Measurements from ENCODE around the gene UCKL1. TPM values are rescaled to one million over a fixed set of nuclear protein-coding genes. Genes with fewer than 3 reads are reported as not detected.

The UCKL1 gene
- total RNA-seq, 4 donors from 2014 or later, result 16.6 to 31.0 (median 24.1) TPM

GRCh38 chr20:63945921-63946920 lies 10.0 kb downstream of the UCKL1 start:
- 94% methylated on average over 31 of the region's 39 CpGs for WGBS
- Histone ChIP-seq H3K27ac (replicated peaks in 1 of 4) (peak overlapping the region in 2 of 4 donors; percentile 88 to 93), H3K4me3 (no peak overlapping the region), H3K9me3 (no peaks in the 10 kb centered on the region), H3K4me1 (peaks cover 72 to 78% (median 76%) of the 10 kb centered on the region in 4 donors), H3K27me3 (no peaks in the 10 kb centered on the region), H3K36me3 (peaks cover 28 to 50% (median 48%) of the 10 kb centered on the region in 4 donors)
- intact Hi-C loops (cut with DNase I), result loop anchor here (2.0 kb wide), 1 partner anchor 39 kb away; no protein-coding TSS in a partner anchor
- TF ChIP-seq POLR2AphosphoS5 (IDR thresholded peaks at IDR 0.05) (no peak), CTCF (IDR thresholded peaks at IDR 0.05) (no peak), EP300 (IDR thresholded peaks at IDR 0.05) (no peak), POLR2A (IDR thresholded peaks at IDR 0.05; ENCODE audit: low read depth) (no peak)
- no peak for DNase-seq (ENCODE audit: extremely low spot score)

- Histone ChIP-seq H3K27me3 (no peaks in the 10 kb centered on the region), H3K9me3 (no peaks in the 10 kb centered on the region), H3K4me1 (peaks cover 62 to 70% (median 67%) of the 10 kb centered on the region in 4 donors), H3K27ac (replicated peaks in 1 of 4) (peak overlapping the region in 1 of 4 donors; percentile 9), H3K36me3 (peaks cover 36 to 59% (median 57%) of the 10 kb centered on the region in 4 donors), H3K4me3 (no peak overlapping the region)
- WGBS, result 85% methylated on average over 13 of the region's 17 CpGs
- no peak for DNase-seq (ENCODE audit: extremely low spot score)
- intact Hi-C loops (cut with DNase I), result loop anchor here (2.0 kb wide), 1 partner anchor 38 kb away; no protein-coding TSS in a partner anchor
- TF ChIP-seq POLR2A (IDR thresholded peaks at IDR 0.05; ENCODE audit: low read depth), result no peak
- TF ChIP-seq EP300 (IDR thresholded peaks at IDR 0.05), result no peak
- no peak for TF ChIP-seq POLR2AphosphoS5 (IDR thresholded peaks at IDR 0.05)
- no peak for TF ChIP-seq CTCF (IDR thresholded peaks at IDR 0.05)
Observed at GRCh38 chr20:63945031-63945658, 11.1 kb downstream of the UCKL1 start.

GRCh38 chr20:63944078-63944941 lies 11.9 kb downstream of the UCKL1 start:
- intact Hi-C loops (cut with DNase I), result loop anchor here (2.0 kb wide), 1 partner anchor 38 kb away; no protein-coding TSS in a partner anchor
- Histone ChIP-seq H3K27ac (replicated peaks in 1 of 4) (peak overlapping the region in 2 of 4 donors; percentile 9 to 46), H3K4me1 (peaks cover 54 to 65% (median 59%) of the 10 kb centered on the region in 4 donors), H3K36me3 (peaks cover 38 to 67% (median 66%) of the 10 kb centered on the region in 4 donors), H3K27me3 (no peaks in the 10 kb centered on the region), H3K4me3 (no peak overlapping the region), H3K9me3 (no peaks in the 10 kb centered on the region)
- TF ChIP-seq EP300 (IDR thresholded peaks at IDR 0.05) (no peak), POLR2A (IDR thresholded peaks at IDR 0.05; ENCODE audit: low read depth) (no peak), POLR2AphosphoS5 (IDR thresholded peaks at IDR 0.05) (no peak), CTCF (IDR thresholded peaks at IDR 0.05) (no peak)
- no peak for DNase-seq (ENCODE audit: extremely low spot score)
- 93% methylated on average over 26 of the region's 35 CpGs for WGBS

GRCh38 chr20:63943808-63944077 lies 12.5 kb downstream of the UCKL1 start:
- 100% methylated on average over 1 of the region's 3 CpGs for WGBS
- TF ChIP-seq POLR2A (IDR thresholded peaks at IDR 0.05; ENCODE audit: low read depth) (no peak), CTCF (IDR thresholded peaks at IDR 0.05) (no peak), POLR2AphosphoS5 (IDR thresholded peaks at IDR 0.05) (no peak), EP300 (IDR thresholded peaks at IDR 0.05) (no peak)
- H3K36me3 ChIP-seq, result peaks cover 38 to 73% (median 71%) of the 10 kb centered on the region in 4 donors
- H3K9me3 ChIP-seq, result no peaks in the 10 kb centered on the region
- peak overlapping the region in 2 of 4 donors; percentile 46 to 75 for H3K27ac ChIP-seq (replicated peaks in 1 of 4)
- H3K4me3 ChIP-seq, result no peak overlapping the region
- H3K27me3 ChIP-seq, result no peaks in the 10 kb centered on the region
- no peak for DNase-seq (ENCODE audit: extremely low spot score)
- intact Hi-C loops (cut with DNase I), result loop anchor here (2.0 kb wide), 1 partner anchor 37 kb away; no protein-coding TSS in a partner anchor
- peaks cover 48 to 62% (median 53%) of the 10 kb centered on the region in 4 donors for H3K4me1 ChIP-seq
